Measurements from ENCODE around the gene ATF6.

ATF6 gene

DNA sequence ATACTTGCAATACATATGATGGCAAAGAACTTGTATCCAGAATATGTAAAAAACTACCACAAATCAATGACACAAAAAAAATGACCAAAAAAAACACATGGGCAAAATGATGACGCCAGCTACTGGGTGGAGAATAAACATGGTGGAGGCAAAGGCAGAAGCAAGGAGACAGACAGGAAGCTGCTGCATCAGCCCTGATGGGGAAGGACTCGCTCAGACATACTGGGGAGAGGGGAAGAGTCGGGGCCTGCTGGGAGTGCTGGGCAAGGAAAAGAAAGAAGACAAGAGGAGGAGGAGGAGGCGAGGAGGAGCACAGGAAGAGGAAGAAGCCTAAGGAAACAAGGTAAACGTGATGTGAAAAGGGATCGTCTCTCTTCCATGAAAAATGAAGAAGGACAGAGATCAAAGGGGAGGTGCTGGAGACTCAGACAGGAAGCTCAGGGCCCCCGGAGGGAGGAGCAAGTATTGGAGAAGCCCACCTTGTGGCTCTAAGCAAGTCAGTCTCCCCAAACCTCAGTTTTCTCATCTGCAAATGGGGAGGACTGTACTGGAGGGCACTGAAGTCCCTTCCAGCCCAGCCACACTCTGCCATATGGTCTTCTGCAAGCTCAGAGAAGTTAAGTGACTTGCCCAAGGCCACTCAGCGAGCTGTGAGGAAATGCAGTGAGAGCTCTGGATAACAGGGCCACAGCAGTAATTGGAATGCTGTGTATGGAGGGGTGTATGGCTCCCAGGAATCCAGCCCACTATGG lies 233.4 kb downstream of the ATF6 start:
- DNase-seq (ENCODE audit: low read depth): no peak

DNA sequence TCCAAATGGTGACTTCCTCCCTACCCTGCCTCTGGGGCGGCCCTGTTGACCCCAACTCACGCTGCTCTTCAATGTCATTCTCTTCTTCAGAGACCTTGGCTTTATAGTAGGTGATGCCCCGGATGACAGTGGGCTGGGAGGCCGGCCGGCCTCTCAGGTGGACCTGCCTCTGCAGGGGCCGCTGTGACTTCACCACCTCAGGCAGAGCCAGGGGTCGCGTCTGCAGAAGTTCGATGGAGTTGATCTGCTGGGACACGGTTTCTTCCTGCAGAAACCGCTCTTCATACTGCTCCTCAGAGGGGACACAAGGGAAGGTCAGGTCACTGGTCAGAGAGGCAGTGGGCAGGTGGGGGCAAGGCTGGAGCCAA lies 233.9 kb downstream of the ATF6 start:
- no peak for DNase-seq (ENCODE audit: low read depth)

DNA sequence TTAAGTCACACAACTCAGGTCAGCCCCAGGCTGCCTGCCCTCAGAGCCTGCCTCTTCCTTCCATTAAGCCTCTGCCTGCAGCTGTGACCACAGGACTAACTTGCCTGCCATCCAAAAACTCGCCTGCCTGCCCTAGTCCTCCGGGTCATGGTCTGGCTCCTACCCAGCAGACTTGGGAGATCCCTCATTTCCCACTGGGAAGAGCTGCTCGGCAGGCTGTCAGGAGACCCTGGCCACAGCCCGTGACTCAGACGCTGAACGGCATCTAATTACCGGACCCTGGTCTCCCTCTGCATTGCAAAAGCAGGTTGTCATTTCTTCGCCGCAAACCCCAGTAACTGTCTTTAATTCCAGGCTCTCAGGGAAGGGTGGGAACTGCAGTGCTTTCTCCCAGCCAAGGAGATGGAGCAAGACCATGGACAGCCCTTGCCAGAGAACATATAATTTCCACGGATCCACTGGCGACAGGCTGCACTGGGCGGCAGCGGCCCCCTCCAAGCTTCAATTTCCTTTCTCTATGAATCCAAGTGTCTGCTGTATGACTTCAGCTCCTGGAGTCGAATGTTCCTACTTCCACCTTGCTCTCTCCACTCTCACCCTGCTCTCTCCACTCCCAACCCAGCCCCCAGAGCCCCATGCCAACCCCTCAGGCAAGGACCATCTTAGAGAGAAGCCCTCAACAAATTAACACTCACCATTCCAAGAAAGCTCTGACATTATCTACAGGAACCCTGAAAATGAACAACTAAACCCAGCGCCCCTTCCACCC lies 237.1 kb downstream of the ATF6 start:
- DNase-seq (ENCODE audit: low read depth): peak; percentile 88

DNA sequence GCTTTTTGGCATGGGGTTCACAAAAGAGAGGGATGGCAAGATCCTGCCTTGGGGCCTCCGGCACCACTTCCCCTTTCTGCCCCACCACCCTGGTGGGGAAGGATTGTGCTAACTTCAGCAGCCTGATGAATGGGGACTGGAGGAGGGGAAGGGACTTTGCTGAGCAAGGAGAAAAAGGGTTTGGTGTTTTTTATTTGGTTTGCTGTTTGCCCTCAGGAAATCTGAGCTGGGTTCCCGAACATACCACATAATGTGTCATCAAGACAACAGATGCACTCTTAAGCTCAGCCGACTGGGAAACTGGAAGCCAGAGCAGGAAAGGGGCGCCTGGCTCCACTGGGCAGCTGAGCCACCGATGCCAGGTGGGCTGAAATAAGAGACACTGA lies 237.7 kb downstream of the ATF6 start:
- peak; percentile 73 for DNase-seq (ENCODE audit: low read depth)

DNA sequence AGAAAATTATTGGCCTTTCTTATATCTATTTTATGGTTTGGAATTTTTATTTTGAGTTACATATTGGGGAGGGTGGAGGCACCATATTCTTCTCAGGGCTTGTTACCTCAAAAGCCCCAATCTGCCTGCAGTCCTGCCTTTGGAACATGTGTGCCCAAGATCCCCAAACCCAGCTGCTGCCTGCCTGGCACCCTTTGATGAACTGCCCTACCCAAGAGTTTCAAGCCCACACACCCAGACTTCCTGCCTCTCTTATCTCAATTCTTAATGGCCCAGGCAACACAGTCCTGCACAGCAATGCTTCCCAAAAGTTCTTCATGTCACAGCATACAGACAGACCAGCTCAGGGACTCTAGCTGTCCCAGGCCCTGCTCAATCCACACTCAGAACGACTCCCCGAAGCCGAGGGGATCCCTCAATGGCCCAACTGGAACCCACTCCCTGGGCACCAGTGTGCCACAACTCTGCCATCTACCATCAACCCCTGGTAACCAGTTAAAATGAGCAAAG lies 238.4 kb downstream of the ATF6 start:
- DNase-seq (ENCODE audit: low read depth): no peak

DNA sequence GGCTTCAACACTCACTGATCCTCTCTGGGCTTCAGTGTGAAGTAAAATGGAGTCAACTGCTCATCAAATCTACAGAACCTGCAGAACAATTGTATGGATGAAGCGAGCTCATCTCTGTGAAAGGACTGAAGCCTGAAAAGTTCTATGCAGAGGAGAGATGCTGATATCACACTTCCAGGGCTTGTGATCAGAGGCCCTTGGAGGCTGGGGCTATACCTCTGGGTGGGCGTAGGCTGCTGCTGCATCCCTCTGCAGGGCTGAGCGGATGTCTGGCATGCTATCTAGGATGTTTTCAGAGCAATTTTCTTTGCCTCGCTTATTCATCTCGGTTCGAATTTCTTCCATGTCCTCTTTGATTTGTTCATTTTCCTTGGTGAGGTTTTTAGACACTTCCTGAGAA lies 240.0 kb downstream of the ATF6 start:
- DNase-seq (ENCODE audit: low read depth): no peak

DNA sequence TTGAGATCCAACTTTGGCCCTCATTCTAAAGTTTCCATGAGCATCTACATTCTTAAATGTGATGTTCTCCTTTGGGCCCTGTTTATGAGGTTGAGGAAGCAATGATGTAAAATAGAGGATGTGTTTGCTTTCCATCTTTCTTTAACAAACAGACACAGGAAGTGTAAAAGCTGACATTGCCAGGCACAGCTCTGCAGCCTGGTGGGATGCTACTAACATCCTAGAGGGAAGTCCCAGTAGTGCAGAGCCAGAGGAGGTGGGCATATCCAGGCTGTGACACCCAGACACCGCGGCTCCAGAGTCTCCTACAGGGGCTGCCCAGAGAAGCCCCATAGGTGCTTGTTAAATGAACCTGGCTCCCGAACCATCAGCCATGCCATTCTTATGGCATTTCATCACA lies 241.3 kb downstream of the ATF6 start:
- DNase-seq (ENCODE audit: low read depth): no peak

DNA sequence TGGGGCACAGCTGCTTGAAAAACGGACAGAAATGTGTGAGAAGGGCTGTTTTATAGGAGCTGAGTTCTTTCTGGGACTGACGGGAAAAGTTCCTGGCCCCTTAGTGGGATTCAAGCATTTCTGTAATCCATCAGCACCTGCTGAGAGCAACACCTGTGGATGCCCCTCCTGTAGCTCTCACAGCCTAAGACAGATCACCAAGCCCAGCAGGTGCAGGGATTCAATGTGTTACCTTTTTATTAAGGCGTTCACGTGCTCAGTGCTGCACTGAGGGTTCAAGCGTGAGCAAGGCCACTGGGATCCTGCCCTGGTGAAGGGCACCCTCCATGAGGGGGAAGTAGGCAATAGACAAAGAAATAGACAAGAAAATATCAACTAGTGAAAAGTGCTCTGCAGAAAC lies 242.7 kb downstream of the ATF6 start:
- DNase-seq (ENCODE audit: low read depth): no peak

DNA sequence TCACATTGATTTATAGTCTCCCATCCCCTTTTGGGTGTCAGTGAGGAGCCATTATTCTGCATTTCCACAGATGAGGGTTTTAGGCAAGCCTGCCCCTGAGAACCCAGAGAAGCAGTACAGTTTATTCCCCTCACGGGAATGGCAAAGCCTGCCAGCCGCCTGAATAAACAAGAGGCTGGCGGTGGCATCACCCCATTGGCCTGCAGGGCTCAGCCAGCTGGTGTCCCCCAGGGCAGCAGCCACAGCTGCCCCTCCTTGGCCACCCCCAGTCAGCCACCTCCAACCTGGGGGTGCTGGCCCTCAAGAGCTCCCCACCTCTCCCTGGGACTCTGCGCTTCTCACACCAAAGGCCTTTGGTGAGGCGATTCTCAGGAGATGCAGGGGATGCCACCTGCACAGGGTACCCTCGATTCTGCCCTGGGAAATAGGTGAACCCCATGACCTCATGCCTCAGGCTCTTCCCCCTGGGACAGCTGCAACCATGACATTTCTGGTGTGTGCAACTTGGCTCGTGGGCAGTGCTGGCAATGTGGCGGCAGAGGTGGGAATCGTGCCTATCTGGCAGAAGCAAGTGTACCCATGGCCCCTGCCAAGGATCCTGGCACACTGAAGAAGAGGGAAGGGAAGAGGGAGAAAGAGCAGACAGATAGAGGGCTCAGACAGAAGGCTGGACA lies 243.5 kb downstream of the ATF6 start:
- DNase-seq (ENCODE audit: low read depth): no peak

DNA sequence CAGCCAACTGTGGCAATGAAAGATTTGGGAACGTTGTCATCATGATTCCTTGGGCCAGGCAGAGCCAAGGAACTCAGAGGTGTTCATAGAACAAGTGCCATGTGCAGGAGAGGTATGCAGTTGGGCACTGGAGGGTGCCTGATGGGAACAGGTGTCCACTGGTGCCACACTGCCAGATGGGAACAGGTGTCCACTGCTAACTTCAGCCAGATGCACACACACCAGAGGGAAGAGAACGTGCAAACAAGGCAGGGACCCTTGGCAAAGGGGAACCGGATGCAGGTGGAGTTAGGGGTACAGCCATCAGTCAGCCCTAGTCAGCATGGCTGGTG lies 244.0 kb downstream of the ATF6 start:
- DNase-seq (ENCODE audit: low read depth): no peak

DNA sequence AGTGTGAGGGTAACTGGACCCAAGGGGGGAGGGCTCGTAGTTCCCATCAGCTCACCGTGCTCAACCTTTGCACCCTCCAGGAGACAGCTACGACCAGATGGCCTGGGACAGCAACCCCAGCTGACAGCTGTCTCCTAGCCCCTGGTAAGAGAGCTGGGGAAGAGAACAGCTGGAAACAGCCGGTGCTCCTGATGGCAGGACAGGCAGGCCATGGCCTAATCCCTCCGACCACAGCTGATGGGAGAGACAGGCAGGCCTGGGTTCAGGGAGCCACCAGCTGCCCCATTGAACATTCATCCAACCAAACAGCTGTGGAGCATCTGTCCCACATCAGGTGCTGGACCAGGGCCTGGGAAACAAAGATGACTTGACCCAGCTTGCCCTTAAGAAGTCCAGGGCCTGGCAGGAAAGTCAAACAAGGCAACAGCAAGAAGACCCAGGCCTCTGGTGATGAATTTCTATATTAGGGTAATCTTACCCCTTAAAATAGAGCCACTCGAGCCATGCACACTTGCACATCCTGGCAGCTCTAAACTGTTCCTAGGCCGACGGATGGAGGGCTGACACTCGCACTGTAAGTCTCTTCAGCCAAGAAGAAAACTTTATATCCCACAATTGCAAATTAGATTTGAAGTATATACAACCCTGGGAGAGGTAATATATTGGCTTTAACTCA lies 245.4 kb downstream of the ATF6 start:
- no peak for DNase-seq (ENCODE audit: low read depth)

DNA sequence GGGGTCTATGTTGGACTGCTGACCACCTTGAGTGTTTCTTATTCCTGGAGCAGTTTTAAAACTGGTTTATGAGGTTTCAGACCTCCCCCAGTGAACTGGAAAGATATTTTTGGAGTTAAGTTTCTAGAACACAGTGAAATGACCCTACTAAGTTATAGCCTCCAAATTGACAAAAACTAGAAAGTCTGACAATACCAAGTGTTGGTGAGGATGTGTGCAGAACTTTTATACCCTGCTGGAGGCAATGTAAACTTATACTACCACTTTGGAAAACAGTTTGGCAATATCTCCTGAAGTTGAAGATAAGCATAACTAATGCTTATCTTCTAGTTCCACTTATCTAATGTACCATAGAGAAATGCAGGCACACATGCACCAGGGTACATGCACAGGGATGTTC lies 247.2 kb downstream of the ATF6 start:
- no peak for DNase-seq (ENCODE audit: low read depth)

All from HS-27A (cell line).